Glutamatergic neuron (in vitro differentiated cells): ENCODE results near the gene COL19A1. TPM values are rescaled to one million over a fixed set of nuclear protein-coding genes. Genes with fewer than 3 reads are reported as not detected.

Experiments used
- DNase-seq: peaks from one replicate; pipeline ENCODE4 v3.0.0; 2022
- H3K27ac Mint-ChIP-seq: one replicate; pipeline ENCODE4 v1.8.0; 2020; ENCODE audit warnings: mild to moderate bottlenecking, mixed read lengths, inconsistent platforms; ENCODE audit not compliant: unreplicated experiment
- H3K27me3 Mint-ChIP-seq: one replicate; pipeline ENCODE4 v1.8.0; 2020; ENCODE audit warnings: mild to moderate bottlenecking, moderate library complexity, mixed read lengths, inconsistent platforms; ENCODE audit not compliant: unreplicated experiment
- H3K36me3 Mint-ChIP-seq: one replicate; pipeline ENCODE4 v1.8.0; 2020; ENCODE audit warnings: mild to moderate bottlenecking, mixed read lengths, inconsistent platforms; ENCODE audit not compliant: unreplicated experiment
- H3K4me1 Mint-ChIP-seq: one replicate; pipeline ENCODE4 v1.8.0; 2020; ENCODE audit warnings: mild to moderate bottlenecking, low read depth, mixed read lengths, inconsistent platforms; ENCODE audit not compliant: unreplicated experiment
- H3K4me3 Mint-ChIP-seq: one replicate; pipeline ENCODE4 v1.8.0; 2020; ENCODE audit warnings: mild to moderate bottlenecking, mixed read lengths, inconsistent platforms; ENCODE audit not compliant: unreplicated experiment
- H3K9me3 Mint-ChIP-seq: one replicate; pipeline ENCODE4 v1.8.0; 2020; ENCODE audit warnings: mild to moderate bottlenecking, moderate library complexity, mixed read lengths, inconsistent platforms; ENCODE audit not compliant: unreplicated experiment
- CTCF ChIP-seq: fragments of 200-600 bp; sonication (generic); IDR thresholded peaks from one replicate; pipeline ENCODE4 v1.5.0; 2021; ENCODE audit not compliant: partially characterized antibody, unreplicated experiment
- long read RNA-seq: library from polyadenylated mRNA; unstranded; transcript quantifications from one replicate; pipeline ENCODE4 v2.0.0, GENCODE V29; 2020; ENCODE audit not compliant: unreplicated experiment
- total RNA-seq: library from RNA; stranded (reverse); fragmentation: NEBNext Ultra II Directional; extraction: Animal tissue kit (Norgen Biotek cat#: 25700); gene quantifications from one replicate; pipeline ENCODE4 v1.2.1, GENCODE V29; 2021; ENCODE audit not compliant: unreplicated experiment

COL19A1 gene
- 0.78 TPM for total RNA-seq
- long read RNA-seq = 0 reads

DNA sequence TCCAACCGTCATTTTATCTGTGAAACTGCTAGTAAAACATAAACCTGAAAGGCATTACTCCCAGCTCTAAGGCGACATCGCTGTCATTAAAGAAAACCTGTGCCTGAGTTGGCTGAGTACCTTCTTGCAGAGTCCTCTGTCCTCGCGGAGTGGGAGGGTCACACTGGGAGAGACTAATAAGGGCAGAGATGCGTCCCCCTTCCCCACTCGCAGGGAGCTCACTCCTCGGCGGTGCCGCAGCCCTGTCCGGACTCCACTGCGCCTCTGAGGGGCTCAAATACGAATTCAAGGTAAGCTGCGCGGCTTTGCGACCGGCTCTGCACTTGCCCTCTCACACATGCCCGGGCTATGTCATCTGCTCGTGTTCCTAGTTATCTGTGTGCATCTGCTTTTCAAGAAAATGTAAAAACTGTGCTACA is at the start of gene COL19A1:
TSS of gene COL19A1 (plus strand) at position 206 of the 419 bp plus-strand sequence. CDS start 13,012 bp downstream, outside the sequence.
- Mint-ChIP-seq H3K9me3 (no peaks in the 10 kb centered on the region), H3K27ac (peak within 1 kb of the TSS; percentile 5), H3K27me3 (peaks cover 4% of the 10 kb centered on the region)

DNA sequence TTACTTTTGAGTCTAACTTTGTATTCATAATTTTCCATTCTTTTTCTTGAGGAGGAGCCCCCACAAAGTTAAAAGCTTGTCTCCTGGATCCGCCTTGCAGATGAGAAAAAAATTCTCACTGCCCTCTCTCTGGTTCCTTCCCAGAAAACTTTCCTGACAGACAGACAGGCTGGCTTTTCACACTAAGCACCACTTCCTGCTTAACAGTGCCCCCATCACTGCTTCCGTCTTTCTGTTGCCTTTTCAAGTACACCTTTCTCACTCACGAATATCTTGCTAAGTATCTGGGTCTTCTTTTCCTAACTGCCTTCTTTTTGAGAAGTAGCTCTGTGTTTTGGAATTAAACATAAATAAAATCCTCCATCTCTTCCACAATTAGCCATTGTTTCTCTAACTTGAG is 49.8 kb upstream of the COL19A1 start:
- peaks cover 19% of the 10 kb centered on the region for H3K4me1 Mint-ChIP-seq
- TF ChIP-seq CTCF = no peak
- H3K4me3 Mint-ChIP-seq = no peak overlapping the region
- H3K27me3 Mint-ChIP-seq = no peaks in the 10 kb centered on the region
- DNase-seq = no peak
- no peaks in the 10 kb centered on the region for H3K9me3 Mint-ChIP-seq
- H3K27ac Mint-ChIP-seq = no peak overlapping the region
- peaks cover 5% of the 10 kb centered on the region for H3K36me3 Mint-ChIP-seq

More for the DNA sequence above, at the start of gene COL19A1:
- peaks cover 27% of the 10 kb centered on the region for H3K4me1 Mint-ChIP-seq
- H3K4me3 Mint-ChIP-seq = peak within 1 kb of the TSS; percentile 93
- no peaks in the 10 kb centered on the region for H3K36me3 Mint-ChIP-seq
- peak; percentile 37 for DNase-seq
- TF ChIP-seq CTCF = no peak

- H3K4me1 Mint-ChIP-seq = peaks cover 19% of the 10 kb centered on the region
- no peak overlapping the region for H3K27ac Mint-ChIP-seq
- peaks cover 5% of the 10 kb centered on the region for H3K36me3 Mint-ChIP-seq
- H3K9me3 Mint-ChIP-seq = no peaks in the 10 kb centered on the region
- H3K4me3 Mint-ChIP-seq = no peak overlapping the region
- no peak for DNase-seq
- no peaks in the 10 kb centered on the region for H3K27me3 Mint-ChIP-seq
- TF ChIP-seq CTCF = no peak
Measured at GRCh38 chr6:69817358-69817757, 49.0 kb upstream of the COL19A1 start.

GRCh38 chr6:69818223-69818930 is 48.0 kb upstream of the COL19A1 start:
- no peak for TF ChIP-seq CTCF
- Mint-ChIP-seq H3K4me3 (no peak overlapping the region), H3K4me1 (peaks cover 18% of the 10 kb centered on the region), H3K27me3 (no peaks in the 10 kb centered on the region), H3K36me3 (peaks cover 5% of the 10 kb centered on the region), H3K27ac (no peak overlapping the region), H3K9me3 (no peaks in the 10 kb centered on the region)
- DNase-seq = no peak

- Mint-ChIP-seq H3K27ac (no peak overlapping the region), H3K4me1 (peaks cover 12% of the 10 kb centered on the region), H3K27me3 (no peaks in the 10 kb centered on the region), H3K4me3 (no peak overlapping the region), H3K9me3 (no peaks in the 10 kb centered on the region), H3K36me3 (peaks cover 5% of the 10 kb centered on the region)
- TF ChIP-seq CTCF = no peak
- no peak for DNase-seq
Measured at GRCh38 chr6:69819138-69819537, 47.2 kb upstream of the COL19A1 start.
